Measurements from ENCODE around the gene FAAH2. TPM values are rescaled to one million over a fixed set of nuclear protein-coding genes. Genes with fewer than 3 reads are reported as not detected.

FAAH2 gene
- total RNA-seq, 4 donors from 2014 or later: 0.22 to 0.90 (median 0.59) TPM; not detected in 1

DNA sequence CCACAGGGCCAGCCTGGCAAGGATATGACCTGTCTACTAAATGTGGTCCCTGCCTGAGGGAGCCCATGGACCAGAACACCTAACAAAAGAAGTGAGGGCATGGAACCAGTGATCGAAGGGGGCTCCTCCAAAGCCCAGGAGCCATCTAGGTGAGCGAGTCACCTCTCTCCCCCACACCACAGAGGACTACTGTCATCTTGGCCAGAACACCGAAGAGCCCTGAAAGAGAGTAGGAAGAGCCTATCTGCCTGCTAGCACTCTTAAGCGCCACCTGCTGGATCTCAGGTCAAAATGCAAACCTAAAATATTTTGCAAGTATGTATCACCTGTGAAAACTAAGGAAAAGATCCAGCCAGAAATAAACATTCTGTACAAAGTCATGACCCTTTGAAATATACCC lies 167.4 kb downstream of the FAAH2 start:
- Histone ChIP-seq H3K9me3 (no peaks in the 10 kb centered on the region), H3K27me3 (no peaks in the 10 kb centered on the region), H3K4me1 (no peaks in the 10 kb centered on the region), H3K36me3 (no peaks in the 10 kb centered on the region), H3K4me3 (no peak overlapping the region), H3K27ac (no peak overlapping the region)
- 42 to 55% methylated on average over 4 of the region's 4 CpGs for WGBS, 2 donors
- TF ChIP-seq POLR2A (IDR thresholded peaks at IDR 0.05) (no peak), EP300 (IDR thresholded peaks at IDR 0.05) (no peak)
- TF ChIP-seq, protein P1, sequence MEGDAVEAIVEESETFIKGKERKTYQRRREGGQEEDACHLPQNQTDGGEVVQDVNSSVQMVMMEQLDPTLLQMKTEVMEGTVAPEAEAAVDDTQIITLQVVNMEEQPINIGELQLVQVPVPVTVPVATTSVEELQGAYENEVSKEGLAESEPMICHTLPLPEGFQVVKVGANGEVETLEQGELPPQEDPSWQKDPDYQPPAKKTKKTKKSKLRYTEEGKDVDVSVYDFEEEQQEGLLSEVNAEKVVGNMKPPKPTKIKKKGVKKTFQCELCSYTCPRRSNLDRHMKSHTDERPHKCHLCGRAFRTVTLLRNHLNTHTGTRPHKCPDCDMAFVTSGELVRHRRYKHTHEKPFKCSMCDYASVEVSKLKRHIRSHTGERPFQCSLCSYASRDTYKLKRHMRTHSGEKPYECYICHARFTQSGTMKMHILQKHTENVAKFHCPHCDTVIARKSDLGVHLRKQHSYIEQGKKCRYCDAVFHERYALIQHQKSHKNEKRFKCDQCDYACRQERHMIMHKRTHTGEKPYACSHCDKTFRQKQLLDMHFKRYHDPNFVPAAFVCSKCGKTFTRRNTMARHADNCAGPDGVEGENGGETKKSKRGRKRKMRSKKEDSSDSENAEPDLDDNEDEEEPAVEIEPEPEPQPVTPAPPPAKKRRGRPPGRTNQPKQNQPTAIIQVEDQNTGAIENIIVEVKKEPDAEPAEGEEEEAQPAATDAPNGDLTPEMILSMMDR (IDR thresholded peaks at IDR 0.05): peak in 4 of 5 experiments; percentile 5 to 17 (median 12)
- no peak for DNase-seq (ENCODE audit: low spot score in 2 of 2)

DNA sequence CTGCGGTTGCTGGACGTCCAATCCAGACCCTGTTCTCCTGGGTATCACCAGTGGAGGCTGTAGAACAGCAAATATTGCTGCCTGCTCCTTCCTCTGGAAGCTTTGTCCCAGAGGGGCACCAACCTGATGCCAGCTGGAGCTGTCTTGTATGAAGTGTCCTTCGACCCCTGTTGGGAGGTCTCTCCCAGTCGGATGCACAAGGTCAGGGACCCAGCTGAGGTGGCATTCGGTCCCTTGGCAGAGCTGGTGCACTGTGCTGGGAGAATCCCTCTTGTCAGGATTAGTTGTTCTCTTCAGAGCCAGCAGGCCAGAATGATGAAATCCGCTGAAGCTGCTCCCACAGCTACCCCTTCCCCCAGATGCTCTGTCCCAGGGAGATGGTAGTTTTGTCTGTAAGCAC lies 195.0 kb downstream of the FAAH2 start:
- TF ChIP-seq POLR2A (IDR thresholded peaks at IDR 0.05): no peak
- no peak for TF ChIP-seq EP300 (IDR thresholded peaks at IDR 0.05)
- TF ChIP-seq, protein P1 (IDR thresholded peaks at IDR 0.05): no peak
- Histone ChIP-seq H3K36me3 (no peaks in the 10 kb centered on the region), H3K4me1 (no peaks in the 10 kb centered on the region), H3K27ac (no peak overlapping the region), H3K27me3 (no peaks in the 10 kb centered on the region), H3K9me3 (no peaks in the 10 kb centered on the region), H3K4me3 (no peak overlapping the region)
- 83 to 90% methylated on average over 3 to 5 of the region's 6 CpGs for WGBS, 2 donors
- DNase-seq (ENCODE audit: low spot score in 2 of 2): no peak

DNA sequence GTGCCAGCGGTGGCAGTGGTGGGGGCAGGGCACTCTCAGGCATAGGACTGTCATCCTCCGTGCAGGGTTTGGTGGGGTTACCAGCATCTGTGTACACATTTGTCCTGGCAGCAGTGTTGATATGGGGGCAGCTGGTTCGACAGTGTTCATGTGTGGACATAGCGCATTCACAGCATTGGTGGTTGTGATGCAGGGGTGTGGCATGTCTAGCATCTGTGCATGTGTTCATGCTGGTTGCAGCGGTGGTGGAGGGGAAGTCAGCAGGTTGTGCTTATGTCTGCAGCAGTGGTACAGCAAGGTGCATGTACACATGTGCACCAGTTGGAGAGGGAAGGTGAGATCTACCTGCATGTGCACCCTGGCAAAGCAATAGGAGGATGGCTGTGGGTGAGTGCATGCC lies 230.0 kb downstream of the FAAH2 start:
- H3K4me3 ChIP-seq: no peak overlapping the region
- no peaks in the 10 kb centered on the region for H3K27me3 ChIP-seq
- WGBS, 2 donors: 77% methylated on average over 5 of the region's 5 CpGs; no CpG with 5 or more reads in 1 of the 2 donors
- H3K4me1 ChIP-seq: no peaks in the 10 kb centered on the region
- no peaks in the 10 kb centered on the region for H3K9me3 ChIP-seq
- TF ChIP-seq EP300 (IDR thresholded peaks at IDR 0.05) (no peak), POLR2A (IDR thresholded peaks at IDR 0.05) (no peak)
- TF ChIP-seq, protein P1 (IDR thresholded peaks at IDR 0.05): no peak
- H3K36me3 ChIP-seq: no peaks in the 10 kb centered on the region
- H3K27ac ChIP-seq: no peak overlapping the region
- no peak for DNase-seq (ENCODE audit: low spot score in 2 of 2)

DNA sequence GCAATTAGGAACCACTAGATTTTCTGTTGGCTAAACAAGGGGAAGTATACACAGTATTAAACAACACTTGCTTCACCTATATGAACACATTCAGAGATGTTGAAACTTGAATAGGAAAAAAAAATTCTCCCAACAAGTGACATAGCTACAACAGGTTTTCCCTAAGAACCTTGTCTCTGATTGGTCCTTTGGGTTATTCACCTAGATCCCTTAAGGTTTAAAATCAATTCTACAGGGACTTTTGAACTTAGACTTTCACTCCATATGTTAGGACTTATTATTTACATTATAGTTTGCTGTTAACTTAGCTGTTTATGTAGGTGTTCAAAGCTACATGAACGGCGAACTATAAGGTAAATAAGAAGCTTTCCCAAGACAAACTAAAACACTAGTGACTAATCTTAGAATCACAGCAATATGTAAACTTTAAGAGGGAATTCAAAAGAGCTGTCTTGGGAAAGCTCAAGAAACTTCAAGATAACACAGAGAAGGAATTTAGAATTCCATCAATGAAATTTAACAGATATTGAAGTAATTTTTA lies 233.1 kb downstream of the FAAH2 start:
- Histone ChIP-seq H3K36me3 (no peaks in the 10 kb centered on the region), H3K9me3 (no peaks in the 10 kb centered on the region), H3K27ac (no peak overlapping the region), H3K27me3 (no peaks in the 10 kb centered on the region), H3K4me3 (no peak overlapping the region), H3K4me1 (no peaks in the 10 kb centered on the region)
- no peak for DNase-seq (ENCODE audit: low spot score in 2 of 2)
- TF ChIP-seq EP300 (IDR thresholded peaks at IDR 0.05): no peak
- no peak for TF ChIP-seq POLR2A (IDR thresholded peaks at IDR 0.05)
- TF ChIP-seq, protein P1 (IDR thresholded peaks at IDR 0.05): no peak
- 82% methylated on average over 2 of the region's 2 CpGs for WGBS, 2 donors

DNA sequence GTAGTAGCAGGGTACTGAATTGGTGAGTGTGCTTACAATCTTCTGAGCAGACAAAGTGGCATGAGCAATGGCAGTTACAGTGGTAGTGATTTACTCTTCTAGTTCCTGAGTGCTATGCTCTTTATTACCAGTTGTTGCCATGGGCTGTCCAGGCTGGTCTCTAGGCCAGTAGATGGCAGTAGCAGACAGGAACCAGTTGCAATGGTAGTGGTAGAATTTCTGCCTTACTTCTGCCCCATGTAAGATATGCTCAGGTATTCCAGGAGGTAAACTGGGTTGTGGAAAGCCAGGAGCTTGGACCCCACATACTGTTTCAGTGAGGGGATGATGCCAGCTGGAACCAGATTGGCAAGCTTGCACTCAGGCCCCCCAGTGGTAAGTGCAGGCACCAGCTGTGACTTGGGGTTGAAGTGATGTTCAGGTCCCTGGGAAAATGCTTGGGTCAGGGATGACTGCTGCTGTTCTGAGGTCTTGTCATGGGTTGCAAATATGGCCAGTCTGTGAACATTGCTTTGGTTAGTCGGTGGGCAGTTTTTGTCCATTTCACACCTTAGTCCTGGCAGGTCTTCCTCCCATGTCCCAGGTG lies 242.3 kb downstream of the FAAH2 start:
- WGBS, 2 donors: 50% methylated on average over 1 of the region's 1 CpG; no CpG with 5 or more reads in 1 of the 2 donors
- Histone ChIP-seq H3K36me3 (no peaks in the 10 kb centered on the region), H3K9me3 (no peaks in the 10 kb centered on the region), H3K27me3 (no peaks in the 10 kb centered on the region), H3K27ac (no peak overlapping the region), H3K4me3 (no peak overlapping the region), H3K4me1 (no peaks in the 10 kb centered on the region)
- no peak for TF ChIP-seq EP300 (IDR thresholded peaks at IDR 0.05)
- no peak for TF ChIP-seq POLR2A (IDR thresholded peaks at IDR 0.05)
- TF ChIP-seq, protein P1 (IDR thresholded peaks at IDR 0.05): peak in 1 of 5 experiments; percentile 16
- no peak for DNase-seq (ENCODE audit: low spot score in 2 of 2)

All from tibial nerve (tissue), 4 donors.